B cell (primary cell): ENCODE data around the gene COL4A5. TPM values are rescaled to one million over a fixed set of nuclear protein-coding genes. Genes with fewer than 3 reads are reported as not detected.

Experiments used
- ATAC-seq: fragments of 200-7000 bp; cut with Tn5 transposase; one replicate; pipeline ENCODE4 v1.10.0; 2021; ENCODE audit warnings: low read depth, mild to moderate bottlenecking, moderate number of reproducible peaks, moderate library complexity
- CTCF ChIA-PET: fragments of 350-600 bp; sonication (Branson Sonifier 250); formaldehyde crosslinking; loops from one replicate; lab custom pipeline; 2021; ENCODE audit warnings: antibody characterized with exemption, inconsistent platforms; lab: Charles Lee
- POLR2A ChIA-PET: fragments of 350-600 bp; sonication (Branson Sonifier 250); formaldehyde crosslinking; loops from one replicate; lab custom pipeline; 2021; ENCODE audit warnings: antibody characterized with exemption; lab: Charles Lee
- DNase-seq: peaks from one replicate; pipeline ENCODE4 v3.0.0; 2013
- H2AFZ ChIP-seq: 2 replicates; pipeline ENCODE4 v1.6.1; 2012; ENCODE audit warnings: mild to moderate bottlenecking, low read depth, low read length; ENCODE audit not compliant: insufficient read depth, poor library complexity, severe bottlenecking
- H3K27ac ChIP-seq, 2 donors: 1 replicate in 1 of 2; 2 replicates in 1 of 2; pipeline ENCODE4 v1.5.1; 2012 to 2013; ENCODE audit warnings: low read length in 2 of 2, mild to moderate bottlenecking in 2 of 2, moderate library complexity in 1 of 2
- H3K27me3 ChIP-seq, 4 experiments: fragments of 200-600 bp in 1 of 4; sonication (generic) in 1 of 4; replicated peaks in 1 of 4; 1 replicate in 2 of 4; 2 replicates in 2 of 4; pipeline versions ENCODE4 v1.6.1 to v1.7.0; 2013 to 2016; ENCODE audit warnings: low read length in 3 of 4, mild to moderate bottlenecking in 2 of 4, mixed read lengths in 1 of 4, moderate library complexity in 1 of 4; ENCODE audit not compliant: insufficient read depth in 4 of 4, control insufficient read depth in 3 of 4; ENCODE audit errors: control extremely low read depth in 1 of 4
- H3K36me3 ChIP-seq, 2 experiments: replicated peaks in 1 of 2; 1 replicate in 1 of 2; 2 replicates in 1 of 2; pipeline versions ENCODE4 v1.6.1 to v1.7.1; 2013; ENCODE audit warnings: low read length in 1 of 2; ENCODE audit not compliant: insufficient read depth in 2 of 2, control insufficient read depth in 1 of 2; ENCODE audit errors: control extremely low read depth in 1 of 2, extremely low read depth in 1 of 2
- H3K4me1 ChIP-seq, 2 donors: fragments of 200-600 bp in 1 of 2; sonication (generic) in 1 of 2; 1 replicate in 1 of 2; 2 replicates in 1 of 2; pipeline versions ENCODE4 v1.5.1 to v1.6.1; 2013 to 2017; ENCODE audit warnings: low read length in 2 of 2; ENCODE audit not compliant: control insufficient read depth in 2 of 2, insufficient read depth in 2 of 2
- H3K4me2 ChIP-seq: replicated peaks from 2 replicates; pipeline ENCODE3; 2012; ENCODE audit warnings: mild to moderate bottlenecking, low read depth, low read length; ENCODE audit not compliant: poor library complexity, severe bottlenecking
- H3K4me3 ChIP-seq, 5 experiments: fragments of 200-600 bp in 1 of 5; sonication (generic) in 1 of 5; 1 replicate in 3 of 5; 2 replicates in 2 of 5; pipeline versions ENCODE4 v1.5.1 to v1.7.0; 2011 to 2016; ENCODE audit warnings: low read length in 4 of 5, mild to moderate bottlenecking in 4 of 5, low read depth in 2 of 5, control low read depth in 1 of 5, moderate library complexity in 1 of 5; ENCODE audit not compliant: insufficient read depth in 1 of 5; ENCODE audit errors: control extremely low read depth in 1 of 5, extremely low read depth in 1 of 5
- H3K79me2 ChIP-seq: fragments of 200-600 bp; sonication (generic); one replicate; pipeline ENCODE4 v1.6.0; 2016; ENCODE audit warnings: low read length; ENCODE audit not compliant: control insufficient read depth, insufficient read depth
- H3K9ac ChIP-seq: fragments of 200-600 bp; sonication (generic); 2 replicates; pipeline ENCODE4 v1.6.1; 2017; ENCODE audit warnings: mild to moderate bottlenecking, low read length, moderate library complexity
- H3K9me3 ChIP-seq, 3 donors: one replicate each; pipeline versions ENCODE4 v1.6.1 to v1.7.1; 2013; ENCODE audit warnings: low read length in 2 of 3; ENCODE audit not compliant: control insufficient read depth in 2 of 3, insufficient read depth in 1 of 3; ENCODE audit errors: control extremely low read depth in 1 of 3
- H4K20me1 ChIP-seq: 2 replicates; pipeline ENCODE4 v1.6.0; 2012; ENCODE audit warnings: mild to moderate bottlenecking, low read length; ENCODE audit not compliant: insufficient read depth, control insufficient read depth, poor library complexity, severe bottlenecking
- H3K27ac Mint-ChIP-seq: one replicate; pipeline ENCODE4 v1.8.0; 2021; ENCODE audit warnings: mixed read lengths
- H3K27me3 Mint-ChIP-seq: one replicate; pipeline ENCODE4 v1.8.0; 2021; ENCODE audit warnings: mixed read lengths
- H3K4me1 Mint-ChIP-seq: one replicate; pipeline ENCODE4 v1.8.0; 2021; ENCODE audit warnings: mixed read lengths
- H3K4me3 Mint-ChIP-seq: one replicate; pipeline ENCODE4 v1.8.0; 2021; ENCODE audit warnings: mixed read lengths
- H3K9me3 Mint-ChIP-seq: one replicate; pipeline ENCODE4 v1.8.0; 2022; ENCODE audit warnings: mixed read lengths; ENCODE audit not compliant: insufficient read depth
- CTCF ChIP-seq: fragments of 200-600 bp; IDR thresholded peaks from one replicate; pipeline ENCODE4 v1.8.0; 2022; ENCODE audit warnings: antibody characterized with exemption, mild to moderate bottlenecking
- EZH2 ChIP-seq: IDR thresholded peaks from 2 replicates; pipeline ENCODE4 v1.6.1; 2012; ENCODE audit warnings: borderline replicate concordance, low read depth, mild to moderate bottlenecking, moderate library complexity, low read length; ENCODE audit not compliant: insufficient read depth, poor library complexity, severe bottlenecking
- WGBS: methylation state at CpG from one replicate; pipeline ENCODE4 v1.1.5; 2013; ENCODE audit warnings: missing lambda C conversion rate; ENCODE audit not compliant: insufficient coverage; 5-methylcytosine and 5-hydroxymethylcytosine counted together
- intact Hi-C: fragments of 100-400 bp; cut with micrococcal nuclease; formaldehyde crosslinking; loops from one replicate; pipeline ENCODE4 v1.10.0; 2022
- polyA plus RNA-seq: library from polyadenylated mRNA; depleted of rRNA; stranded (reverse); fragments of >200 nt; gene quantifications from 2 replicates; pipeline ENCODE4 v1.2.3, GENCODE V29; 2012
- small RNA-seq: library from RNA; depleted of rRNA; stranded (forward); fragments of <200 nt; gene quantifications from one replicate; pipeline ENCODE3, GENCODE V24; 2012; ENCODE audit warnings: low replicate concordance, low read depth; ENCODE audit not compliant: insufficient read length
- total RNA-seq, 2 donors: library from RNA; stranded (reverse); fragments of 120-200 nt in 1 of 2; gene quantifications; 1 replicate in 1 of 2; 2 replicates in 1 of 2; pipeline versions ENCODE4 v1.2.3 to v1.2.4, GENCODE V29; 2013 to 2022

The COL4A5 gene
- total and polyA plus RNA-seq, 2 donors (not counting 1 experiment from before 2014, with no cell fraction given), result not detected

GRCh38 chrX:108740299-108740774, 300.7 kb downstream of the COL4A5 start:
- H3K4me3 ChIP-seq, result no peak overlapping the region
- WGBS, result no CpG with 5 or more reads among the region's 1 CpG
- H3K36me3 ChIP-seq, result no peaks in the 10 kb centered on the region
- Mint-ChIP-seq H3K4me3 (no peak overlapping the region), H3K9me3 (no peaks in the 10 kb centered on the region), H3K27me3 (peaks cover 7% of the 10 kb centered on the region), H3K27ac (no peak overlapping the region), H3K4me1 (peaks cover 1% of the 10 kb centered on the region)
- CTCF ChIA-PET, result no interaction called here
- peaks cover 0 to 4% of the 10 kb centered on the region in 2 donors for H3K4me1 ChIP-seq
- H3K9ac ChIP-seq, result no peak overlapping the region
- H3K9me3 ChIP-seq, result no peaks in the 10 kb centered on the region
- ATAC-seq (no peak), DNase-seq (no peak)
- POLR2A ChIA-PET, result no interaction called here
- H3K27me3 ChIP-seq, result peaks cover 0 to 10% (median 0%) of the 10 kb centered on the region in 4 experiments
- H4K20me1 ChIP-seq, result no peaks in the 10 kb centered on the region
- H3K27ac ChIP-seq, result no peak overlapping the region
- no peak overlapping the region for H2AFZ ChIP-seq
- TF ChIP-seq EZH2 (no peak), CTCF (no peak)
- H3K79me2 ChIP-seq, result no peaks in the 10 kb centered on the region
- no peak overlapping the region for H3K4me2 ChIP-seq
- intact Hi-C loops, result no loop called here

Small RNA genes within 50 kb of the gene (small RNA-seq; reads per million reads assigned to genes)
- not detected for gene RF00019

Other genes starting within 250 kb of the COL4A5 start
- not detected in 2 replicates for gene COL4A6, start 1.4 kb upstream of the COL4A5 start, total RNA-seq
- not detected in 2 replicates for gene COL4A6, start 1.4 kb upstream of the COL4A5 start, polyA plus RNA-seq